ENCODE data around the gene FICD.

The FICD gene

GRCh38 chr12:108495823-108496579 lies 19.1 kb upstream of the FICD start:
- H3K27ac ChIP-seq = no peak overlapping the region
- DNase-seq (ENCODE audit: low spot score) = no peak
- ChIA-PET CTCF (no interaction called here), POLR2A (ENCODE audit: low non-redundant PET) (no interaction called here)
- TF ChIP-seq CTCF (conservative IDR thresholded peaks at IDR 0.05; ENCODE audit: low read depth) = no peak

GRCh38 chr12:108498136-108498535 lies 16.9 kb upstream of the FICD start:
- POLR2A ChIA-PET (ENCODE audit: low non-redundant PET) = no interaction called here
- no peak for TF ChIP-seq CTCF (conservative IDR thresholded peaks at IDR 0.05; ENCODE audit: low read depth)
- CTCF ChIA-PET = no interaction called here
- DNase-seq (ENCODE audit: low spot score) = no peak
- no peak overlapping the region for H3K27ac ChIP-seq

- DNase-seq (ENCODE audit: low spot score) = no peak
- H3K27ac ChIP-seq = no peak overlapping the region
- ChIA-PET POLR2A (ENCODE audit: low non-redundant PET) (no interaction called here), CTCF (interaction anchor here (1.4 kb wide), 1 partner anchor 9 kb away, joined by 4 read pairs; no protein-coding TSS in a partner anchor)
- TF ChIP-seq CTCF (conservative IDR thresholded peaks at IDR 0.05; ENCODE audit: low read depth) = no peak
Observed at GRCh38 chr12:108502922-108503321, 12.2 kb upstream of the FICD start.

GRCh38 chr12:108505129-108505528 lies 9.9 kb upstream of the FICD start:
- ChIA-PET CTCF (no interaction called here), POLR2A (ENCODE audit: low non-redundant PET) (no interaction called here)
- no peak for TF ChIP-seq CTCF (conservative IDR thresholded peaks at IDR 0.05; ENCODE audit: low read depth)

GRCh38 chr12:108507971-108508642 lies 7.0 kb upstream of the FICD start:
- no peak for TF ChIP-seq CTCF (conservative IDR thresholded peaks at IDR 0.05; ENCODE audit: low read depth)
- ChIA-PET CTCF (interaction anchor here (0.7 to 0.8 kb wide), 2 partner anchors 42 to 225 kb away, joined by 4 to 7 read pairs; no protein-coding TSS in a partner anchor), POLR2A (ENCODE audit: low non-redundant PET) (no interaction called here)

More at GRCh38 chr12:108505129-108505528, 9.9 kb upstream of the FICD start:
- no peak for DNase-seq (ENCODE audit: low spot score)
- H3K27ac ChIP-seq = no peak overlapping the region

GRCh38 chr12:108509806-108510205 lies 5.3 kb upstream of the FICD start:
- CTCF ChIA-PET = interaction anchor here (0.7 kb wide), 1 partner anchor 351 kb away, joined by 3 read pairs; no protein-coding TSS in a partner anchor

More at GRCh38 chr12:108507971-108508642, 7.0 kb upstream of the FICD start:
- H3K27ac ChIP-seq = no peak overlapping the region
- no peak for DNase-seq (ENCODE audit: low spot score)

More at GRCh38 chr12:108509806-108510205, 5.3 kb upstream of the FICD start:
- no peak overlapping the region for H3K27ac ChIP-seq
- no peak for TF ChIP-seq CTCF (conservative IDR thresholded peaks at IDR 0.05; ENCODE audit: low read depth)
- DNase-seq (ENCODE audit: low spot score) = no peak
- POLR2A ChIA-PET (ENCODE audit: low non-redundant PET) = no interaction called here
